SK-N-SH (cell line): ENCODE measurements around the gene DDAH2. TPM values are rescaled to one million over a fixed set of nuclear protein-coding genes. Genes with fewer than 3 reads are reported as not detected.

Source experiments
- CTCF ChIA-PET: fragments of 300-600, 350-600 bp; formaldehyde crosslinking; extraction: SDS; loops from one replicate; lab custom pipeline; 2021; lab: Yijun Ruan, JAX
- POLR2A ChIA-PET: fragments of 350-600 bp; sonication (Branson Sonifier 250); formaldehyde crosslinking; extraction: SDS; loops from one replicate; lab custom pipeline; 2020; ENCODE audit warnings: antibody characterized with exemption, inconsistent platforms; lab: Yijun Ruan, JAX
- DNase-seq: peaks from one replicate; pipeline ENCODE4 v3.0.0; 2012
- H2AFZ ChIP-seq: fragments of 200-600 bp; sonication (generic); 2 replicates; pipeline ENCODE4 v1.8.1; 2016; ENCODE audit warnings: antibody characterized with exemption, mild to moderate bottlenecking, low read depth
- H3F3A ChIP-seq: fragments of 200-600 bp; sonication (generic); replicated peaks from 2 replicates; pipeline ENCODE3; 2016; ENCODE audit warnings: antibody characterized with exemption, mild to moderate bottlenecking; ENCODE audit not compliant: insufficient read depth
- H3K27ac ChIP-seq, 2 experiments: fragments of 200-500 bp in 1 of 2; fragments of 200-600 bp in 1 of 2; sonication (Bioruptor generic) in 1 of 2; sonication (generic), shearing (Covaris generic) in 1 of 2; 2 replicates each; pipeline versions ENCODE4 v1.5.1 to v1.6.1; 2014 to 2016; ENCODE audit warnings: low read depth in 2 of 2, inconsistent platforms in 1 of 2, low read length in 1 of 2, mild to moderate bottlenecking in 1 of 2, mixed read lengths in 1 of 2
- H3K27me3 ChIP-seq: fragments of 200-600 bp; sonication (generic), shearing (Covaris generic); 2 replicates; pipeline ENCODE4 v1.6.1; 2016; ENCODE audit warnings: mixed run types; ENCODE audit not compliant: insufficient read depth
- H3K36me3 ChIP-seq, 2 experiments: fragments of 200-500 bp in 1 of 2; fragments of 200-600 bp in 1 of 2; sonication (Bioruptor generic) in 1 of 2; sonication (generic) in 1 of 2; replicated peaks in 1 of 2; 2 replicates each; pipeline versions ENCODE3 to v1.5.1; 2014 to 2016; ENCODE audit warnings: low read length in 1 of 2, mild to moderate bottlenecking in 1 of 2; ENCODE audit not compliant: insufficient read depth in 2 of 2, control insufficient read depth in 1 of 2
- H3K4me1 ChIP-seq, 2 experiments: fragments of 200-500 bp in 1 of 2; fragments of 200-600 bp in 1 of 2; sonication (Bioruptor generic) in 1 of 2; sonication (generic), shearing (Covaris generic) in 1 of 2; 2 replicates each; pipeline versions ENCODE4 v1.5.1 to v1.6.1; 2014 to 2016; ENCODE audit warnings: low read depth in 1 of 2, low read length in 1 of 2, mixed run types in 1 of 2; ENCODE audit not compliant: insufficient read depth in 2 of 2, control insufficient read depth in 1 of 2
- H3K4me2 ChIP-seq: fragments of 200-600 bp; sonication (generic), shearing (Covaris generic); 2 replicates; pipeline ENCODE4 v1.6.1; 2017; ENCODE audit warnings: mixed run types
- H3K4me3 ChIP-seq, 2 experiments: fragments of 200-500 bp in 1 of 2; fragments of 200-600 bp in 1 of 2; sonication (Bioruptor generic) in 1 of 2; sonication (generic), shearing (Covaris generic) in 1 of 2; 2 replicates each; pipeline versions ENCODE4 v1.5.1 to v1.8.1; 2014 to 2016; ENCODE audit warnings: low read depth in 2 of 2, inconsistent platforms in 1 of 2, low read length in 1 of 2, mild to moderate bottlenecking in 1 of 2, mixed read lengths in 1 of 2, moderate library complexity in 1 of 2
- H3K79me2 ChIP-seq: fragments of 200-600 bp; sonication (generic); 2 replicates; pipeline ENCODE4 v1.8.1; 2017; ENCODE audit warnings: mild to moderate bottlenecking; ENCODE audit not compliant: insufficient read depth
- H3K9ac ChIP-seq: fragments of 200-600 bp; sonication (generic); 2 replicates; pipeline ENCODE4 v1.6.1; 2017; ENCODE audit warnings: mixed run types
- H3K9me2 ChIP-seq: fragments of 200-600 bp; sonication (generic); 2 replicates; pipeline ENCODE4 v1.6.1; 2017; ENCODE audit warnings: mixed run types
- H3K9me3 ChIP-seq: fragments of 200-600 bp; sonication (generic); 2 replicates; pipeline ENCODE4 v1.6.1; 2017; ENCODE audit warnings: mixed run types, mild to moderate bottlenecking, moderate library complexity
- H4K20me1 ChIP-seq: fragments of 200-600 bp; sonication (generic); 2 replicates; pipeline ENCODE4 v1.6.1; 2017; ENCODE audit warnings: mild to moderate bottlenecking, mixed run types; ENCODE audit not compliant: insufficient read depth
- CHD2 ChIP-seq: fragments of 150-350 bp; IDR thresholded peaks from 2 replicates; pipeline ENCODE4 v1.6.1; 2018; ENCODE audit warnings: low read length; ENCODE audit not compliant: partially characterized antibody
- EZH2phosphoT487 ChIP-seq: fragments of 200-600 bp; sonication (generic); IDR thresholded peaks from 2 replicates; pipeline ENCODE4 v1.6.1; 2017; ENCODE audit warnings: low read depth, mixed run types, mild to moderate bottlenecking, antibody characterized with exemption, moderate library complexity, borderline replicate concordance
- FOSL2 ChIP-seq: IDR thresholded peaks from 2 replicates; pipeline ENCODE4 v1.4.0; 2012; ENCODE audit warnings: low read depth, mild to moderate bottlenecking, moderate library complexity, borderline replicate concordance
- FOXJ3 ChIP-seq: sonication (generic); formaldehyde crosslinking; IDR thresholded peaks from 2 replicates; pipeline ENCODE4 v1.5.1; 2020; ENCODE audit warnings: mild to moderate bottlenecking, missing genetic modification reagents
- FOXM1 ChIP-seq: IDR thresholded peaks from 2 replicates; pipeline ENCODE4 v1.4.0; 2012; ENCODE audit warnings: low read depth, mild to moderate bottlenecking
- GATA2 ChIP-seq: sonication (generic); formaldehyde crosslinking; IDR thresholded peaks from 2 replicates; pipeline ENCODE4 v1.5.0; 2020; ENCODE audit warnings: mild to moderate bottlenecking, missing genetic modification reagents
- NFIC ChIP-seq: IDR thresholded peaks from 2 replicates; pipeline ENCODE4 v1.4.0; 2012; ENCODE audit warnings: borderline replicate concordance
- RAD21 ChIP-seq: IDR thresholded peaks from 2 replicates; pipeline ENCODE4 v1.6.1; 2012; ENCODE audit warnings: mild to moderate bottlenecking, low read length
- RFX5 ChIP-seq: IDR thresholded peaks from 2 replicates; pipeline ENCODE4 v1.6.1; 2012; ENCODE audit warnings: mild to moderate bottlenecking, improper control_type of control experiment, low read length
- SMC3 ChIP-seq: IDR thresholded peaks from 2 replicates; pipeline ENCODE4 v1.6.1; 2012; ENCODE audit warnings: low read depth, low read length, improper control_type of control experiment
- YY1 ChIP-seq: IDR thresholded peaks from 2 replicates; pipeline ENCODE4 v1.4.0; 2012; ENCODE audit warnings: low read depth, mild to moderate bottlenecking
- ZBTB33 ChIP-seq: IDR thresholded peaks from 2 replicates; pipeline ENCODE4 v1.4.0; 2012; ENCODE audit warnings: low read depth, borderline replicate concordance
- WGBS: methylation state at CpG from one replicate; pipeline ENCODE4 v1.1.6; 2017; ENCODE audit warnings: low lambda C conversion rate; 5-methylcytosine and 5-hydroxymethylcytosine counted together
- polyA plus RNA-seq, 3 experiments: library from polyadenylated mRNA; depleted of rRNA; stranded (reverse); fragments of >200 nt; gene quantifications; 2 replicates each; pipeline ENCODE4 v1.2.3, GENCODE V29; 2012
- TF ChIP-seq, protein P1 (sequence below): fragments of 200-600 bp; sonication (generic); IDR thresholded peaks from 2 replicates; pipeline ENCODE4 v1.6.1; 2017; ENCODE audit warnings: antibody characterized with exemption, mild to moderate bottlenecking, moderate library complexity
- TF ChIP-seq, protein P2 (sequence below): fragments of 150-350 bp; IDR thresholded peaks from 2 replicates; pipeline ENCODE4 v1.6.1; 2017; ENCODE audit warnings: antibody characterized with exemption, low read length, low read depth, borderline replicate concordance
- TF ChIP-seq, protein P3 (sequence below): fragments of 150-350 bp; IDR thresholded peaks from 2 replicates; pipeline ENCODE4 v1.6.1; 2016; ENCODE audit warnings: mild to moderate bottlenecking, low read depth, low read length

Gene DDAH2
- polyA plus RNA-seq, 1 of the 3 experiments (the other 2 are of a cell fraction) = 180 TPM

DNA sequence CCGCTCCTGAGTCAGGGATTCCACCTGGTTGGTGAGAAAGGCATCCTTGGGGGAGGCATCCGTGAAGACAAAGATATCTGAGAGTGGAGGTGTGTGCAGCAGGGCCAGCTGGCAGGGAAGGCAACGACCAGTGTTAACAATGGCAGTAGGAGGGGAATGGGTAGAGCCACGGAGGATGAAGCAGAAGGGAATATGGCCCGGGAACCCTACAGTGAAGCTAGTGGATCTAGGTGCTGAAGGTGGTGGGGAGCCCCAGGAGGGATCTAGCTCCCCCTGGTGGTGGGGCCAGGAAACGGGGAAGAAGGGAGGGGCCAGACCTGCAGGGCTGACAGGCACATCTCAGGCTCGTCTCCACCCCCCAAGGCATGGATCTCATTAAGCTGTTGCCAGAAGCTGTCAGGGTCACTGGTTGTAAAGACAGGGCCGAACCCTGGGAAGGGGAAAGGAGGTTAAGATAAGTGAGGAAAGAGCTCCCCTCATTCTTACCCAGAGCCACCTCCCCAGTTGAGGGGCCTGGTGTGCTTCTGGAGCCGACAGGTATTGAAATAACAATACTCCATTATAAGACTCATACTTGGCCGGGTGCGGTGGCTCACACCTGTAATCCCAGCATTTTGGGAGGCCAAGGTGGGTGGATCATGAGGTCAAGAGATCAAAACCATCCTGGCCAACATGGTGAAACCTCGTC lies 40.7 kb upstream of the DDAH2 start:
- H3K4me2 ChIP-seq = no peak overlapping the region
- H4K20me1 ChIP-seq = no peaks in the 10 kb centered on the region
- H3K9me3 ChIP-seq = no peaks in the 10 kb centered on the region
- no peaks in the 10 kb centered on the region for H3K27me3 ChIP-seq
- H3K4me1 ChIP-seq = peaks cover 0 to 8% of the 10 kb centered on the region in 2 experiments; a peak in 1 of 4 replicates
- no peaks in the 10 kb centered on the region for H3K36me3 ChIP-seq
- ChIA-PET CTCF (interaction anchor here (0.7 to 3.3 kb wide), 17 partner anchors 8 to 1377 kb away, joined by 3 to 16 read pairs (median 4); partner anchors contain the start of genes DDAH2, LY6G5C and MSH5), POLR2A (no interaction called here)
- no peak overlapping the region for H3K27ac ChIP-seq
- WGBS = 50% methylated on average over 8 of the region's 12 CpGs
- TF ChIP-seq RFX5 (no peak), SMC3 (peak; percentile 36), RAD21 (peak; percentile 20; the same call in 1 of the 2 replicates)
- TF ChIP-seq, protein P1, sequence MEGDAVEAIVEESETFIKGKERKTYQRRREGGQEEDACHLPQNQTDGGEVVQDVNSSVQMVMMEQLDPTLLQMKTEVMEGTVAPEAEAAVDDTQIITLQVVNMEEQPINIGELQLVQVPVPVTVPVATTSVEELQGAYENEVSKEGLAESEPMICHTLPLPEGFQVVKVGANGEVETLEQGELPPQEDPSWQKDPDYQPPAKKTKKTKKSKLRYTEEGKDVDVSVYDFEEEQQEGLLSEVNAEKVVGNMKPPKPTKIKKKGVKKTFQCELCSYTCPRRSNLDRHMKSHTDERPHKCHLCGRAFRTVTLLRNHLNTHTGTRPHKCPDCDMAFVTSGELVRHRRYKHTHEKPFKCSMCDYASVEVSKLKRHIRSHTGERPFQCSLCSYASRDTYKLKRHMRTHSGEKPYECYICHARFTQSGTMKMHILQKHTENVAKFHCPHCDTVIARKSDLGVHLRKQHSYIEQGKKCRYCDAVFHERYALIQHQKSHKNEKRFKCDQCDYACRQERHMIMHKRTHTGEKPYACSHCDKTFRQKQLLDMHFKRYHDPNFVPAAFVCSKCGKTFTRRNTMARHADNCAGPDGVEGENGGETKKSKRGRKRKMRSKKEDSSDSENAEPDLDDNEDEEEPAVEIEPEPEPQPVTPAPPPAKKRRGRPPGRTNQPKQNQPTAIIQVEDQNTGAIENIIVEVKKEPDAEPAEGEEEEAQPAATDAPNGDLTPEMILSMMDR = peak; percentile 66
- no peaks in the 10 kb centered on the region for H3K9me2 ChIP-seq
- H3F3A ChIP-seq = peaks cover 2% of the 10 kb centered on the region
- no peak overlapping the region for H2AFZ ChIP-seq
- DNase-seq = peak; percentile 72
- no peak overlapping the region for H3K9ac ChIP-seq
- no peaks in the 10 kb centered on the region for H3K79me2 ChIP-seq
- H3K4me3 ChIP-seq = no peak overlapping the region

DNA sequence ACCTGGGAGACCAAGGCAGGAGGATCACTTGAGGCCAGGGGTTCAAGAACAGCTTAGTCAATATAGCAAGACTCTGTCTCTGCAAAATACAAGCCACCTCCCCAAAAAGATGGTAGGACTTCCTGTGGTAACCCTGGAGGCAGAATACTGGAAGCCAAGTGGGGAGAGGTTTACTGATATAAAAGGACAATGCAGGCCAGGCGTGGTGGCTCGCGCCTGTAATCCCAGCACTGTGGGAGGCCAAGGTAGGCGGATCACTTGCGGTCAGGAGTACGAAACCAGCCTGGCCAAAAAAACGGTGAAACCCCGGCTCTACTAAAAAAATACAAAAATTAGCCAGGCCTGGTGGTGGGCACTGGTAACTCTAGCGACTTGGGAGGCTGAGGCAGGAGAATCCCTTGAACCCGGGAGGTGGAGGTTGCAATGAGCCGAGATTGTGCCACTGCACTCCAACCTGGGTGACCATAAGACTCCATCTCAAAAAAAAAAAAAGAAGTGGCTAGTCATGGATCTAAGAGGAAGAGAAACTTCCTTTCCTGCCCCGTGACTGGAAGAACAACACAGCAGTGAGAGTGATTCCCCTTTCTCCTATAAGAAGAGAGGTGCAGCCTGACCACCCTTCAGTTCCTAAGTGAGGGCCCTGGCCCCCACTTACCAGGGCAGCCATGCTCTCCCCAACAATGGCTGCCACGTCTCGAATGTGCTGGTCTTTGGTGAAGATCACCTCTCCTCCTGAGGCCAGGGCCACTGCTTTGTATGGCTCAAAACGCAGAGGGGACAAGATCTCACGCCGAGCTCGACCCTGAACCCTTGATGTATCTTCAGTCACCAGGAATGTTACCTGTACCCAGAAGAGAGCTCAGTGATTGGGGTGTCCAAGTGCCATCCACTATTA lies 39.5 kb upstream of the DDAH2 start:
- 96% methylated on average over 12 of the region's 18 CpGs for WGBS
- Histone ChIP-seq H4K20me1 (no peaks in the 10 kb centered on the region), H3K9ac (no peak overlapping the region), H2AFZ (no peak overlapping the region), H3K9me3 (no peaks in the 10 kb centered on the region), H3K36me3 (no peaks in the 10 kb centered on the region), H3K27me3 (no peaks in the 10 kb centered on the region), H3K4me3 (no peak overlapping the region), H3K79me2 (no peaks in the 10 kb centered on the region), H3K4me1 (peaks cover 0 to 8% of the 10 kb centered on the region in 2 experiments; a peak in 1 of 4 replicates), H3K4me2 (no peak overlapping the region), H3F3A (peaks cover 2% of the 10 kb centered on the region), H3K27ac (no peak overlapping the region), H3K9me2 (no peaks in the 10 kb centered on the region)
- no peak for DNase-seq
- CTCF ChIA-PET = interaction anchor here (0.7 to 3.3 kb wide), 8 partner anchors 16 to 1376 kb away, joined by 3 to 16 read pairs (median 6); partner anchors contain the start of genes DDAH2, LY6G5C and MSH5
- POLR2A ChIA-PET = interaction anchor here (0.7 kb wide), 1 partner anchor 14 kb away, joined by 3 read pairs; no protein-coding TSS in a partner anchor
- TF ChIP-seq FOSL2 (no peak), FOXM1 (no peak), GATA2 (CRISPR knock-in tag) (no peak), ZBTB33 (no peak), FOXJ3 (no peak), NFIC (no peak), EZH2phosphoT487 (no peak), CHD2 (no peak), RAD21 (no peak), YY1 (no peak)
- TF ChIP-seq, protein P2, sequence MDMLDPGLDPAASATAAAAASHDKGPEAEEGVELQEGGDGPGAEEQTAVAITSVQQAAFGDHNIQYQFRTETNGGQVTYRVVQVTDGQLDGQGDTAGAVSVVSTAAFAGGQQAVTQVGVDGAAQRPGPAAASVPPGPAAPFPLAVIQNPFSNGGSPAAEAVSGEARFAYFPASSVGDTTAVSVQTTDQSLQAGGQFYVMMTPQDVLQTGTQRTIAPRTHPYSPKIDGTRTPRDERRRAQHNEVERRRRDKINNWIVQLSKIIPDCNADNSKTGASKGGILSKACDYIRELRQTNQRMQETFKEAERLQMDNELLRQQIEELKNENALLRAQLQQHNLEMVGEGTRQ = no peak
- TF ChIP-seq, protein P3, sequence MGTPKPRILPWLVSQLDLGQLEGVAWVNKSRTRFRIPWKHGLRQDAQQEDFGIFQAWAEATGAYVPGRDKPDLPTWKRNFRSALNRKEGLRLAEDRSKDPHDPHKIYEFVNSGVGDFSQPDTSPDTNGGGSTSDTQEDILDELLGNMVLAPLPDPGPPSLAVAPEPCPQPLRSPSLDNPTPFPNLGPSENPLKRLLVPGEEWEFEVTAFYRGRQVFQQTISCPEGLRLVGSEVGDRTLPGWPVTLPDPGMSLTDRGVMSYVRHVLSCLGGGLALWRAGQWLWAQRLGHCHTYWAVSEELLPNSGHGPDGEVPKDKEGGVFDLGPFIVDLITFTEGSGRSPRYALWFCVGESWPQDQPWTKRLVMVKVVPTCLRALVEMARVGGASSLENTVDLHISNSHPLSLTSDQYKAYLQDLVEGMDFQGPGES = no peak
